Panc1 (cell line): ENCODE measurements around the gene ZNF77. TPM values are rescaled to one million over a fixed set of nuclear protein-coding genes. Genes with fewer than 3 reads are reported as not detected.

Source experiments
- ATAC-seq: fragments of 200-7000 bp; cut with Tn5 transposase; 2 replicates; pipeline ENCODE4 v1.9.1; 2020; ENCODE audit warnings: mild to moderate bottlenecking, moderate library complexity
- BruUV-seq: library from RNA; stranded (reverse); fragments of 400-500 nt; replicated peaks from 2 replicates; lab custom pipeline; 2021; lab: Mats Ljungman, UMichigan
- CTCF ChIA-PET: fragments of 300-600 bp; sonication (Branson Sonifier 250); formaldehyde crosslinking; loops from one replicate; lab custom pipeline; 2022; ENCODE audit warnings: antibody characterized with exemption; lab: Charles Lee
- POLR2A ChIA-PET: fragments of 300-600 bp; sonication (Branson Sonifier 250); formaldehyde crosslinking; loops from one replicate; lab custom pipeline; 2022; ENCODE audit warnings: antibody characterized with exemption; lab: Charles Lee
- DNase-seq: peaks from one replicate; pipeline ENCODE4 v3.0.0-alpha.2; 2010; ENCODE audit warnings: low read depth, low spot score
- H3K27ac ChIP-seq: 2 replicates; pipeline ENCODE4 v1.5.1; 2011; ENCODE audit warnings: mild to moderate bottlenecking, low read length, inconsistent platforms
- H3K27me3 ChIP-seq: fragments of 200-500 bp; sonication (Bioruptor generic); 2 replicates; pipeline ENCODE4 v1.6.0; 2014; ENCODE audit warnings: low read length, inconsistent platforms; ENCODE audit not compliant: control insufficient read depth, insufficient read depth
- H3K36me3 ChIP-seq: fragments of 200-500 bp; sonication (Bioruptor generic); 2 replicates; pipeline ENCODE4 v1.5.1; 2014; ENCODE audit warnings: inconsistent platforms, mild to moderate bottlenecking, low read length, moderate library complexity; ENCODE audit not compliant: control insufficient read depth, insufficient read depth
- H3K4me1 ChIP-seq: 2 replicates; pipeline ENCODE4 v1.5.1; 2011; ENCODE audit warnings: inconsistent platforms, mild to moderate bottlenecking, low read length, moderate library complexity; ENCODE audit not compliant: control insufficient read depth, insufficient read depth
- H3K4me3 ChIP-seq, 2 experiments: 2 replicates each; pipeline ENCODE4 v1.5.1; 2011 to 2012; ENCODE audit warnings: low read depth in 2 of 2, low read length in 2 of 2, mild to moderate bottlenecking in 2 of 2, inconsistent platforms in 1 of 2, moderate library complexity in 1 of 2
- H3K9me3 ChIP-seq: fragments of 200-500 bp; sonication (Bioruptor generic); 2 replicates; pipeline ENCODE4 v1.5.1; 2014; ENCODE audit warnings: low read depth, mild to moderate bottlenecking, inconsistent platforms, low read length, moderate library complexity; ENCODE audit not compliant: control insufficient read depth, insufficient read depth
- POLR2AphosphoS5 ChIP-seq: IDR thresholded peaks from 2 replicates; pipeline ENCODE4 v1.6.1; 2012; ENCODE audit warnings: mild to moderate bottlenecking, low read depth, low read length, moderate library complexity
- SIN3A ChIP-seq: IDR thresholded peaks from 2 replicates; pipeline ENCODE4 v1.6.1; 2012; ENCODE audit warnings: low read depth, mild to moderate bottlenecking, low read length, moderate library complexity, borderline replicate concordance; ENCODE audit not compliant: insufficient read depth
- TCF7L2 ChIP-seq: IDR thresholded peaks from 2 replicates; pipeline ENCODE4 v1.6.1; 2011; ENCODE audit warnings: mild to moderate bottlenecking, low read depth, low read length, inconsistent platforms
- in situ Hi-C: cut with HindIII; loops from 2 replicates; pipeline ENCODE4 v1.10.0; 2016; ENCODE audit warnings: low sequenced_read_pairs, low pct_unique_long_range_greater_than_20kb
- intact Hi-C: fragments of 100-400 bp; cut with micrococcal nuclease; formaldehyde crosslinking; loops from one replicate; pipeline ENCODE4 v1.10.0; 2022; ENCODE audit not compliant: unreplicated experiment
- total RNA-seq: library from RNA; stranded (reverse); gene quantifications from one replicate; pipeline ENCODE4 v1.2.1, GENCODE V29; 2021; ENCODE audit not compliant: unreplicated experiment
- TF ChIP-seq, protein P1 (sequence below), 2 experiments: IDR thresholded peaks; 2 replicates each; pipeline ENCODE4 v1.6.1; 2011 to 2012; ENCODE audit warnings: low read depth in 2 of 2, control low read depth in 1 of 2, low read length in 1 of 2, mild to moderate bottlenecking in 1 of 2, moderate library complexity in 1 of 2; ENCODE audit not compliant: insufficient read depth in 1 of 2
- TF ChIP-seq, protein P2 (sequence below): fragments of 450-650 bp; IDR thresholded peaks from 2 replicates; pipeline ENCODE4 v1.5.1; 2017; ENCODE audit warnings: mild to moderate bottlenecking

Gene ZNF77
- total RNA-seq, 1 experiment from 2014 or later: 4.5 TPM

- Histone ChIP-seq H3K36me3 (no peaks in the 10 kb centered on the region), H3K9me3 (no peaks in the 10 kb centered on the region), H3K27ac (no peak overlapping the region), H3K4me3 (no peak overlapping the region), H3K27me3 (no peaks in the 10 kb centered on the region), H3K4me1 (peaks cover 3% of the 10 kb centered on the region; the same call in 1 of the 2 replicates)
- CTCF ChIA-PET: no interaction called here
- intact Hi-C loops: no loop called here
- in situ Hi-C loops: no loop called here
- DNase-seq (no peak), ATAC-seq (no peak)
- POLR2A ChIA-PET: no interaction called here
- TF ChIP-seq SIN3A (no peak), TCF7L2 (no peak), POLR2AphosphoS5 (no peak)
- TF ChIP-seq, protein P1, sequence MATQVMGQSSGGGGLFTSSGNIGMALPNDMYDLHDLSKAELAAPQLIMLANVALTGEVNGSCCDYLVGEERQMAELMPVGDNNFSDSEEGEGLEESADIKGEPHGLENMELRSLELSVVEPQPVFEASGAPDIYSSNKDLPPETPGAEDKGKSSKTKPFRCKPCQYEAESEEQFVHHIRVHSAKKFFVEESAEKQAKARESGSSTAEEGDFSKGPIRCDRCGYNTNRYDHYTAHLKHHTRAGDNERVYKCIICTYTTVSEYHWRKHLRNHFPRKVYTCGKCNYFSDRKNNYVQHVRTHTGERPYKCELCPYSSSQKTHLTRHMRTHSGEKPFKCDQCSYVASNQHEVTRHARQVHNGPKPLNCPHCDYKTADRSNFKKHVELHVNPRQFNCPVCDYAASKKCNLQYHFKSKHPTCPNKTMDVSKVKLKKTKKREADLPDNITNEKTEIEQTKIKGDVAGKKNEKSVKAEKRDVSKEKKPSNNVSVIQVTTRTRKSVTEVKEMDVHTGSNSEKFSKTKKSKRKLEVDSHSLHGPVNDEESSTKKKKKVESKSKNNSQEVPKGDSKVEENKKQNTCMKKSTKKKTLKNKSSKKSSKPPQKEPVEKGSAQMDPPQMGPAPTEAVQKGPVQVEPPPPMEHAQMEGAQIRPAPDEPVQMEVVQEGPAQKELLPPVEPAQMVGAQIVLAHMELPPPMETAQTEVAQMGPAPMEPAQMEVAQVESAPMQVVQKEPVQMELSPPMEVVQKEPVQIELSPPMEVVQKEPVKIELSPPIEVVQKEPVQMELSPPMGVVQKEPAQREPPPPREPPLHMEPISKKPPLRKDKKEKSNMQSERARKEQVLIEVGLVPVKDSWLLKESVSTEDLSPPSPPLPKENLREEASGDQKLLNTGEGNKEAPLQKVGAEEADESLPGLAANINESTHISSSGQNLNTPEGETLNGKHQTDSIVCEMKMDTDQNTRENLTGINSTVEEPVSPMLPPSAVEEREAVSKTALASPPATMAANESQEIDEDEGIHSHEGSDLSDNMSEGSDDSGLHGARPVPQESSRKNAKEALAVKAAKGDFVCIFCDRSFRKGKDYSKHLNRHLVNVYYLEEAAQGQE (IDR thresholded peaks at IDR 0.05; ENCODE audit: insufficient read depth in 1 of 2, low read depth in 2 of 2, low read length in 1 of 2): no peak
- TF ChIP-seq, protein P2, sequence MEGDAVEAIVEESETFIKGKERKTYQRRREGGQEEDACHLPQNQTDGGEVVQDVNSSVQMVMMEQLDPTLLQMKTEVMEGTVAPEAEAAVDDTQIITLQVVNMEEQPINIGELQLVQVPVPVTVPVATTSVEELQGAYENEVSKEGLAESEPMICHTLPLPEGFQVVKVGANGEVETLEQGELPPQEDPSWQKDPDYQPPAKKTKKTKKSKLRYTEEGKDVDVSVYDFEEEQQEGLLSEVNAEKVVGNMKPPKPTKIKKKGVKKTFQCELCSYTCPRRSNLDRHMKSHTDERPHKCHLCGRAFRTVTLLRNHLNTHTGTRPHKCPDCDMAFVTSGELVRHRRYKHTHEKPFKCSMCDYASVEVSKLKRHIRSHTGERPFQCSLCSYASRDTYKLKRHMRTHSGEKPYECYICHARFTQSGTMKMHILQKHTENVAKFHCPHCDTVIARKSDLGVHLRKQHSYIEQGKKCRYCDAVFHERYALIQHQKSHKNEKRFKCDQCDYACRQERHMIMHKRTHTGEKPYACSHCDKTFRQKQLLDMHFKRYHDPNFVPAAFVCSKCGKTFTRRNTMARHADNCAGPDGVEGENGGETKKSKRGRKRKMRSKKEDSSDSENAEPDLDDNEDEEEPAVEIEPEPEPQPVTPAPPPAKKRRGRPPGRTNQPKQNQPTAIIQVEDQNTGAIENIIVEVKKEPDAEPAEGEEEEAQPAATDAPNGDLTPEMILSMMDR: no peak
- no TSS peak for BruUV-seq
Observed at GRCh38 chr19:2986951-2987524, 42.3 kb upstream of the ZNF77 start.

- CTCF ChIA-PET: no interaction called here
- Histone ChIP-seq H3K4me1 (peaks cover 3% of the 10 kb centered on the region; the same call in 1 of the 2 replicates), H3K4me3 (no peak overlapping the region; a peak in 1 of 4 replicates), H3K36me3 (no peaks in the 10 kb centered on the region), H3K27me3 (no peaks in the 10 kb centered on the region), H3K27ac (no peak overlapping the region), H3K9me3 (no peaks in the 10 kb centered on the region)
- intact Hi-C loops (no loop called here), in situ Hi-C loops (no loop called here)
- no peak for DNase-seq
- POLR2A ChIA-PET: no interaction called here
- TF ChIP-seq TCF7L2: no peak
- TF ChIP-seq, protein P2: no peak
- no peak for TF ChIP-seq POLR2AphosphoS5
- TF ChIP-seq SIN3A: no peak
- TF ChIP-seq, protein P1 (IDR thresholded peaks at IDR 0.05; ENCODE audit: insufficient read depth in 1 of 2, low read depth in 2 of 2, low read length in 1 of 2): no peak
- no TSS peak for BruUV-seq
- no peak for ATAC-seq
Observed at GRCh38 chr19:2984215-2984528, 39.4 kb upstream of the ZNF77 start.
